ENCODE results near the gene HOXB4. TPM values are rescaled to one million over a fixed set of nuclear protein-coding genes. Genes with fewer than 3 reads are reported as not detected.

The HOXB4 gene
- total RNA-seq, 1 experiment from 2014 or later, result 0.67 TPM

GRCh38 chr17:48590607-48591161, 12.5 kb upstream of the HOXB4 start:
- DNase-seq (ENCODE audit: extremely low read depth, low read depth), result no peak

GRCh38 chr17:48589831-48590606, 11.9 kb upstream of the HOXB4 start, which contains the start of gene HOXB3:
TSS of gene HOXB3 (minus strand) at chr17:48590241. CDS start at chr17:48552474, 37,767 bp downstream.
- DNase-seq (ENCODE audit: extremely low read depth, low read depth), result no peak

GRCh38 chr17:48589060-48589830, 11.1 kb upstream of the HOXB4 start:
- DNase-seq (ENCODE audit: extremely low read depth, low read depth), result no peak

GRCh38 chr17:48588528-48588927, 10.4 kb upstream of the HOXB4 start:
- DNase-seq (ENCODE audit: extremely low read depth, low read depth), result no peak

- DNase-seq (ENCODE audit: extremely low read depth, low read depth), result no peak
Measured at GRCh38 chr17:48588074-48588415, 9.9 kb upstream of the HOXB4 start.

GRCh38 chr17:48587276-48588073, 9.3 kb upstream of the HOXB4 start:
- DNase-seq (ENCODE audit: extremely low read depth, low read depth), result no peak

GRCh38 chr17:48586355-48587258, 8.5 kb upstream of the HOXB4 start:
- no peak for DNase-seq (ENCODE audit: extremely low read depth, low read depth)

- DNase-seq (ENCODE audit: extremely low read depth, low read depth), result no peak
Measured at GRCh38 chr17:48584223-48584741, 6.1 kb upstream of the HOXB4 start.

GRCh38 chr17:48583708-48584222, 5.6 kb upstream of the HOXB4 start:
- no peak for DNase-seq (ENCODE audit: extremely low read depth, low read depth)

- DNase-seq (ENCODE audit: extremely low read depth, low read depth), result no peak
Measured at GRCh38 chr17:48582750-48583069, 4.6 kb upstream of the HOXB4 start.

GRCh38 chr17:48579760-48580554, 1.8 kb upstream of the HOXB4 start:
- DNase-seq (ENCODE audit: extremely low read depth, low read depth), result no peak

- DNase-seq (ENCODE audit: extremely low read depth, low read depth), result no peak
Measured at GRCh38 chr17:48579471-48579759, 1.3 kb upstream of the HOXB4 start.

GRCh38 chr17:48578616-48579470, 693 bp upstream of the HOXB4 start:
- DNase-seq (ENCODE audit: extremely low read depth, low read depth), result no peak

GRCh38 chr17:48577330-48577945, 712 bp downstream of the HOXB4 start:
- DNase-seq (ENCODE audit: extremely low read depth, low read depth), result no peak

- DNase-seq (ENCODE audit: extremely low read depth, low read depth), result no peak
Measured at GRCh38 chr17:48576479-48577309, 1.5 kb downstream of the HOXB4 start.

GRCh38 chr17:48575673-48576478, 2.3 kb downstream of the HOXB4 start:
- DNase-seq (ENCODE audit: extremely low read depth, low read depth), result no peak

All from NCI-H460 (cell line).